ENCODE results near the gene MT1H.

DNA sequence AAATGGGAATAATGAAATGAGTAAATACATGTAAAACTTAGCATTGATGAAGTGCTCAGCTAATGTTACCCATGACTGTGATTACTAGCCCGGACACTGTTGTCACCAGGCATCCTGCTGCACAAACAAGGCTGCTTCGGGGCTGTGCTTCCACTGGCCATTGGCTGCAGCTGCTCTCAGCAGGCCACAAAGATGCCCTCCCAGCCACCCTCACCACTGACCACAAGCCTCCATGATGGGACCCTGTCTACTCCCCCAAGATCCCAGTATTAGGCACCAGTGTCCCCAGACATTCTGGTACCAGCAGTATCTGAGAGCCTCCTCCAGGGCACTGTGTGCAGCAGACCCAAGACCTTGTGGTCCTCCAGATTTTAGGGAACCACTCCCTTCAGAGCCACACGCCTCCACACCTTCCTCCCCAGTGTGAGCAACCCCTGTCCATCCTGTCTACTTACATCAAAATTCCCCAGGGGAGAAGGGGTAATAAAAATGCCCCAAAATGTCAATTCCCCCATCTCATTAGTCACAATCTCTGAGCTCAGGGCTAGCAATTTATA, 40.6 kb downstream of the MT1H start:
- TF ChIP-seq, protein P1, sequence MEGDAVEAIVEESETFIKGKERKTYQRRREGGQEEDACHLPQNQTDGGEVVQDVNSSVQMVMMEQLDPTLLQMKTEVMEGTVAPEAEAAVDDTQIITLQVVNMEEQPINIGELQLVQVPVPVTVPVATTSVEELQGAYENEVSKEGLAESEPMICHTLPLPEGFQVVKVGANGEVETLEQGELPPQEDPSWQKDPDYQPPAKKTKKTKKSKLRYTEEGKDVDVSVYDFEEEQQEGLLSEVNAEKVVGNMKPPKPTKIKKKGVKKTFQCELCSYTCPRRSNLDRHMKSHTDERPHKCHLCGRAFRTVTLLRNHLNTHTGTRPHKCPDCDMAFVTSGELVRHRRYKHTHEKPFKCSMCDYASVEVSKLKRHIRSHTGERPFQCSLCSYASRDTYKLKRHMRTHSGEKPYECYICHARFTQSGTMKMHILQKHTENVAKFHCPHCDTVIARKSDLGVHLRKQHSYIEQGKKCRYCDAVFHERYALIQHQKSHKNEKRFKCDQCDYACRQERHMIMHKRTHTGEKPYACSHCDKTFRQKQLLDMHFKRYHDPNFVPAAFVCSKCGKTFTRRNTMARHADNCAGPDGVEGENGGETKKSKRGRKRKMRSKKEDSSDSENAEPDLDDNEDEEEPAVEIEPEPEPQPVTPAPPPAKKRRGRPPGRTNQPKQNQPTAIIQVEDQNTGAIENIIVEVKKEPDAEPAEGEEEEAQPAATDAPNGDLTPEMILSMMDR (IDR thresholded peaks at IDR 0.05) = no peak
- TF ChIP-seq EP300 (IDR thresholded peaks at IDR 0.05) (no peak), POLR2A (IDR thresholded peaks at IDR 0.05) (no peak), POLR2AphosphoS5 (IDR thresholded peaks at IDR 0.05) (no peak)
